ENCODE measurements around the gene NCKIPSD. TPM values are rescaled to one million over a fixed set of nuclear protein-coding genes. Genes with fewer than 3 reads are reported as not detected.
"Not testable (repeated sequence)": the region's sequence is repeated elsewhere in the genome, so short reads cannot be mapped to it uniquely, and the experiment has no call there.

NCKIPSD gene
- total and polyA plus RNA-seq, 7 donors, result 5.9 to 8.6 (median 6.5) TPM

DNA sequence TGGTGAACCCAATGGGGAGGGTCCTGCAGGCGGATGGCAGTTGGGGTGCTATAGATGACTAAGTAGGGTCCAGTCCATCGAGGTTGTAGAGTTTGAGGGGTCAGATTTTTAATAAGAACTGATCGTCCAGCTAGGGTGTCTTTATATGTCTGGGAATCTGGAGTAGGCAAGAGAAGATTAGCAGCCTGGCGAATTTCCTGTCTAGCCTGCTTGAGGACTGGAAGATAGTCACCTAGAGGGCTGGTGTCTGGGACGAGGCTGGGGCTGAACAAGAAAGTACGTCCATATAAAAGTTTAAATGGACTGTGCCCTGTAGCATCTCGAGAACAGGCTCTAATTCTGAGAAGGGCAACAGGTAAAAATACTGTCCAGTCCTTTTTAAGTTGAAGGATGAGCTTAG, 38.0 kb upstream of the NCKIPSD start:
- H3K4me3 ChIP-seq, result no peak overlapping the region
- 83 to 87% (median 86%) methylated on average over 7 of the region's 7 CpGs for WGBS, 3 donors
- intact Hi-C loops (cut with DNase I), result no loop called here
- no peaks in the 10 kb centered on the region for H3K9me3 ChIP-seq
- DNase-seq, result no peak
- H3K36me3 ChIP-seq (ENCODE audit: insufficient read depth in 1 of 2, low read depth in 1 of 2), result no peaks in the 10 kb centered on the region
- no peaks in the 10 kb centered on the region for H3K4me1 ChIP-seq
- H3K27me3 ChIP-seq (ENCODE audit: insufficient read depth in 3 of 3, low read length in 2 of 3), result no peaks in the 10 kb centered on the region
- no peak overlapping the region for H3K27ac ChIP-seq
- no peak for ATAC-seq
- TF ChIP-seq, protein P1, sequence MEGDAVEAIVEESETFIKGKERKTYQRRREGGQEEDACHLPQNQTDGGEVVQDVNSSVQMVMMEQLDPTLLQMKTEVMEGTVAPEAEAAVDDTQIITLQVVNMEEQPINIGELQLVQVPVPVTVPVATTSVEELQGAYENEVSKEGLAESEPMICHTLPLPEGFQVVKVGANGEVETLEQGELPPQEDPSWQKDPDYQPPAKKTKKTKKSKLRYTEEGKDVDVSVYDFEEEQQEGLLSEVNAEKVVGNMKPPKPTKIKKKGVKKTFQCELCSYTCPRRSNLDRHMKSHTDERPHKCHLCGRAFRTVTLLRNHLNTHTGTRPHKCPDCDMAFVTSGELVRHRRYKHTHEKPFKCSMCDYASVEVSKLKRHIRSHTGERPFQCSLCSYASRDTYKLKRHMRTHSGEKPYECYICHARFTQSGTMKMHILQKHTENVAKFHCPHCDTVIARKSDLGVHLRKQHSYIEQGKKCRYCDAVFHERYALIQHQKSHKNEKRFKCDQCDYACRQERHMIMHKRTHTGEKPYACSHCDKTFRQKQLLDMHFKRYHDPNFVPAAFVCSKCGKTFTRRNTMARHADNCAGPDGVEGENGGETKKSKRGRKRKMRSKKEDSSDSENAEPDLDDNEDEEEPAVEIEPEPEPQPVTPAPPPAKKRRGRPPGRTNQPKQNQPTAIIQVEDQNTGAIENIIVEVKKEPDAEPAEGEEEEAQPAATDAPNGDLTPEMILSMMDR (IDR thresholded peaks at IDR 0.05), result no peak

DNA sequence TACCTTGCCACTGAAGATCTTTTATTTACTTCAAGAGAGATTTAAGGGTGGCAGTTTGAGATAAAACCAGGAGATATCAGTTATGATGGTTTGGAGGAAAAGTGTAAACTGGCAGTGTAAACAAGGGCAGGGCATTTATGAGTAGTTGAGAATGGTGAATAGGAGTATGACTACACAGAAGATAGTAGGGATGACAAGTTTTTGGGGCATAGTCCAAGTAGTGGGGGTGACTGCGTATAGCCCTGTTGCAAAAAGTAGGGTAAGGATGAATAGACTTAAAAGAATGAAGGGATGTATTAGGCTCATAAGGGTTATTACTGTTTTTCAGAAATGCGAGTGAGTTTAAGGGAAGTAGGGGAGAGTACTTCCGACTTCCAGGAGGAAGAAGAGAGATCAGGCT, 37.6 kb upstream of the NCKIPSD start:
- H3K9me3 ChIP-seq; H3K4me3 ChIP-seq; ATAC-seq; DNase-seq; H3K36me3 ChIP-seq (ENCODE audit: insufficient read depth in 1 of 2, low read depth in 1 of 2); H3K27ac ChIP-seq; H3K4me1 ChIP-seq; intact Hi-C loops (cut with DNase I); H3K27me3 ChIP-seq (ENCODE audit: insufficient read depth in 3 of 3, low read length in 2 of 3): not testable (repeated sequence)
- WGBS, 3 donors, result 78 to 85% (median 83%) methylated on average over 3 of the region's 3 CpGs

GRCh38 chr3:48716982-48717746, 31.4 kb upstream of the NCKIPSD start, which contains the start of gene IP6K2:
Gene IP6K2, minus strand, starts transcription at chr3:48717221. Its CDS starts 21,930 bp downstream, at chr3:48695291.
- peak within 1 kb of the TSS; percentile 72 for H3K4me3 ChIP-seq
- peak; percentile 99 to 100 for DNase-seq
- peaks cover 0 to 29% of the 10 kb centered on the region in 2 donors for H3K36me3 ChIP-seq (ENCODE audit: insufficient read depth in 1 of 2, low read depth in 1 of 2)
- TF ChIP-seq, protein P1 (IDR thresholded peaks at IDR 0.05), result no peak
- ATAC-seq, result peak; percentile 99 to 100 (median 100)
- peaks cover 21% of the 10 kb centered on the region for H3K4me1 ChIP-seq
- H3K9me3 ChIP-seq, result no peaks in the 10 kb centered on the region
- H3K27ac ChIP-seq, result peak within 1 kb of the TSS; percentile 81
- 2 to 3% (median 3%) methylated on average over 38 of the region's 38 CpGs for WGBS, 3 donors
- H3K27me3 ChIP-seq (ENCODE audit: insufficient read depth in 3 of 3, low read length in 2 of 3), result no peaks in the 10 kb centered on the region
- intact Hi-C loops (cut with DNase I), result no loop called here

DNA sequence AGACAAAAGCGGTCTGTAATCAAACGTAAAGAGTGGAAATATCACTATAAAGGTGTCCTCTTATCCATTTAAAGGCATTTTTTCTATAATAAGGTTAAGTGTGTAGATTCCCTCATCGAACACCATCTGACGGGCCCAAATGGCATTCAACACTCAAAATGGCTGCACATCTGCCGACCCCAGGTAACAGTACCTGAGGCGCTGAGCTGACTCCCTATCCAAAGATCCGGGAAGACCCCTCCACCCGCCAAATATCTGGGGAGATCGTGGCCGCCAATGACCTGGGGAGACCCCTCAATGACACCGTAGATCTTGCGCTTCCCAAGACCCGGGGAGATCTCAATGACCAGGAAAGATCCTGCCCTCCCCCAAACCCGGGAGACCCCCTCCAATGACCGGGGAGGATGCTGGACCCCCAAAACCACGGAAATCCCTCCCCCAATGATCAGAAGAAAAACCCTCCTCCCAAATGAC, 30.8 kb upstream of the NCKIPSD start:
- DNase-seq (no peak), ATAC-seq (peak in 2 of 4 donors; percentile 20 to 27)
- Histone ChIP-seq H3K27me3 (ENCODE audit: insufficient read depth in 3 of 3, low read length in 2 of 3) (no peaks in the 10 kb centered on the region), H3K4me1 (peaks cover 25% of the 10 kb centered on the region), H3K9me3 (no peaks in the 10 kb centered on the region), H3K4me3 (peak overlapping the region; percentile 72), H3K36me3 (ENCODE audit: insufficient read depth in 1 of 2, low read depth in 1 of 2) (peaks cover 0 to 32% of the 10 kb centered on the region in 2 donors), H3K27ac (peak overlapping the region; percentile 81)
- TF ChIP-seq, protein P1 (IDR thresholded peaks at IDR 0.05), result no peak
- intact Hi-C loops (cut with DNase I), result no loop called here
- WGBS, 3 donors, result 0 to 1% (median 1%) methylated on average over 16 of the region's 16 CpGs

DNA sequence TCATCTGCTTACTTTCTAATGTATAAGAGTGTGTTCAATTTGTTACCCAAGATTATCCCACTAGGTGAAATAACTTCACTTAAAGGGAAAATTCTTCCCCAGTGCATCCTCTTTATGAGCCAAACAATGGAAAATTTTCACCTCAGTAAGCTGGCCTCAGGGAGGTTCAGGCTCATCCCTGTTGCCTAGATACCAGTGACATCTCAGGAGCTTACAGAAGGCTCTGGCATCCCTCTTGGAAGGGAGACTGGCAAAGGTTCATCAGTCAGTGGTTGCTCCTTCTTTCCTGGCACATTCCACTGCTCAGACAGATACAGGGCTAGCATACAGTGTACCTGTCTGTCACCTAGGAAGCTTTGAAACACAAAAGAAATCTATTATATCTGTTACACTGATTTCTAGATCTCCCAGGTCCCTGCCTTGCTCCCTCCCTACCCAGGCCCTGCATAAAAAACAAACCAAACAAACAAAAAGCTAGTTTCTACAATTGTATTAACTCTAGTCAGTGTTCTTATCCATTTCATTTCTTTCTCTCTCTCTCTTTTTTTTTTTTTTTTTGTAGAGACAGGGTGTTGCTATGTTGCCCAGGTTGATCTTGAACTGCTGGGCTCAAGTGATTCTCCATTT, 29.6 kb upstream of the NCKIPSD start:
- Histone ChIP-seq H3K36me3 (ENCODE audit: insufficient read depth in 1 of 2, low read depth in 1 of 2) (peaks cover 0 to 45% of the 10 kb centered on the region in 2 donors), H3K4me1 (peaks cover 30% of the 10 kb centered on the region), H3K9me3 (no peaks in the 10 kb centered on the region), H3K27ac (no peak overlapping the region), H3K27me3 (ENCODE audit: insufficient read depth in 3 of 3, low read length in 2 of 3) (no peaks in the 10 kb centered on the region), H3K4me3 (peak overlapping the region; percentile 72)
- ATAC-seq, result peak in 2 of 4 donors; percentile 20 to 27
- intact Hi-C loops (cut with DNase I), result no loop called here
- no peak for DNase-seq
- TF ChIP-seq, protein P1 (IDR thresholded peaks at IDR 0.05), result no peak
